ENCODE measurements around the gene ZSWIM7.
"Not testable (repeated sequence)": the region's sequence is repeated elsewhere in the genome, so short reads cannot be mapped to it uniquely, and the experiment has no call there.

The ZSWIM7 gene

DNA sequence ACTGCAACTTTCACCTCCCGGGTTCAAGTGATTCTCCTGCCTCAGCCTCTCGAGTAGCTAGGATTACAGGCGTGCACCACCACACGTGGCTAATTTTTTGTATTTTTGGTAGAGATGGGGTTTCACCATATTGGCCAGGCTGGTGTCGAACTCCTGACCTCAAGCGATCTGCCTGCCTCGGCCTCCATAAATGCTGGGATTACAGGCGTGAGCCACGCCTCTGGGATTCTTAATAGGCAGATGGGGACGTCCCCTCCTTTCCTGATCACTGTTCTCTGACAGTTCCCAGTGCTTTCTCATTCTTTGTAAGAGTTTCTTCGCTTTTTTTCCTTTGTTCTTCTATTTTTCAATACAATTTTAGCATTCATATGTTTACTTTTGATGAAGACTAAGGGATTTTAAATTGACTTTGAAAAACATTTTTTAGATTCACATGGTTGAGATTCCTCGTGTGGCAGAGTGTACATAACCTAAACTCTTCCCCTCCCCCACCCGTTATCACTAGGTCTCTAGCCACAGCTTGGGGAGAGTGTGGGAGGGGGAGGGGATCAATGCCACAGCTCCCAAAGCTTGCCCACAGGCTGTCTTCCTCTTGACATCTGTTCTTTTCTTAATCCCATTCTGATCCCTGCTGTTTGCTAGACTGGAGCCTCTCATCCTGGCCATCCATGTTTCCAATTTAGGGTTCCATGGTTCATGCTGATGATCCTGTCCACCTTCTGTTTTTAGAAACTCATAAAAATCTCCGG, 43.5 kb downstream of the ZSWIM7 start:
- no peak for DNase-seq (ENCODE audit: low spot score)

DNA sequence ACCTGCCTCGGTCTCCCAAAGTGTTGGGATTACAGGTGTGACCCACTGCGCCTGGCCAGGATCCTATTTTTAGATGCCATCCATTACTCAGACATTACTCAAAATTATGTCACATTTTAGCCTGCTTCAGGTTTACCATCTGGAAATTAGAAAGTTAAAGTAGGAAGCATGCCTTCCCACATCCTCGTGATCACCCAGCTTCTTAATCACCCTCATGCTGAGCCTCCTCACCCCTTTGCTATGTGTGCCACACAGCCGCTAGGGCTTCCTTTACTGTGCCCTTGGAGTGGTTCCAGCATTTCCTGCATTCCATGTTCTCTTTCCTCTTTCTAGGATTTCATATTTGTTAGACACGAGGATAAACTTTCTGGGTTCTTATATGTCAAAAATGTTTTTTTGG, 45.3 kb downstream of the ZSWIM7 start:
- no peak for DNase-seq (ENCODE audit: low spot score)

DNA sequence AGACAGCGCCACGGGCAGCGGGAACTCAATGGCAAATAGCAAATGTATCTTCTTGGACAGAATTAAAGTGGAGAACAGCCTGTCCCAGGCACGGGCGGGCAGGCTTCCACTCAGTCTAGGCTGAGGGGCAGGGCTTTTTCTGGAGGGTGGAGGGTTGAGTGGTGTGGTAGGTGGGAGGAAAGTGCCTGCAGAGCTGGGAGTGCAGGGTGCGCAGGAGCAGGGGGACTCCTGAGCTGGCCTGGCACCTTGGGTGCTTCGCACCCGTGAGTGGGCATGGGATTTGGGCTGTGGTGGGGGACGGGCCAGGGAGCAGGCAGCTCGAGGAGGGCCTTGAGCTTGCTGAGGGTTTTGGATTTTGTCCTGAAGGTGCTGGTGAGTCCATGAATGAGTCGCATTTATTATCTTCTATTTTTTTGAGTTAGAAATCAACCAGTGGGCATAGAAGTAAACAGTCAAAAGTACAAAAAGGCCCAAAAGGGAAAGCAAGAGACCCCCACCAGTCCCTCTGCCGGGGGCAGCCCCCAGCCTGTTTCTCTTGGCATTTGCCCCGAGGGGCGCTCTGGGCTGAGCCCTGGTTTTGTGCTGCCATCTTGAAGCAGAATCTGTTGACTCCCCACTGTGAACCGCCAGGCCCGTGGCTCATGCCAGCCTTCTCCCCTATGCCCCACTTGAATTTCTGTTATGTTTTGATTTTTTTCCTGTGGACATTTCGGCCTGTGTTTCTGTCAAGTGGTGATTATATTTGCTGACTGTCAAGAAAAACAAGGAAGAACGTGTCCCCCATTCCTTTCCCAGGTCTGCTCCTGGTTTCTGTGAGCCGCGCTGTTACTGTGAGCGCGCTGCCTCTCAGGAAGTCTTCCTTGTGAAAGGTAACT, 46.4 kb downstream of the ZSWIM7 start:
- DNase-seq (ENCODE audit: low spot score), result no peak

DNA sequence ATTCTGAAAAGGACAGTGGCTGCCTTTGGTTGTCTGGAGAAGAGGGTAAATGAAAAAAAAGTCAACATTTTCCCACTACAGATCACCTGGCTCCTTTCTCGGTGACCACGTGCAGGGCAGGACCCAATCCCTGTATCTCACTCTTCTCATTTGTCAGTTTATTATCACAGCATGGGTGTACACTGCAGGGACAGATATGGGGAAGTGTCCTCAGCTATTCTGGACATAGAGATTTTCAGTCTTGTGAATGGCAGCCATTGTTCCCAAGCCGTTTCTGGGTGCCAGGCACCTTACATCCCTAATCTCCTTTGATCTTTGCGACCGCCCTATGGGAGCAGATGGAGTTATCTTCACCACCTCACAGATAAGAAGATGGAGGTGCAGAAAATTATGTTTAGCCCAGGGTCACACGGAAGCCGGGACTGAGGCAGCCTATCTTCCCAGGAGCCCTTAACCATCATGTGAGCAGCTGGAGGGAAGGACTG, 47.4 kb downstream of the ZSWIM7 start:
- no peak for DNase-seq (ENCODE audit: low spot score)

GRCh38 chr17:15951368-15952047, 48.0 kb downstream of the ZSWIM7 start:
- no peak for DNase-seq (ENCODE audit: low spot score)

DNA sequence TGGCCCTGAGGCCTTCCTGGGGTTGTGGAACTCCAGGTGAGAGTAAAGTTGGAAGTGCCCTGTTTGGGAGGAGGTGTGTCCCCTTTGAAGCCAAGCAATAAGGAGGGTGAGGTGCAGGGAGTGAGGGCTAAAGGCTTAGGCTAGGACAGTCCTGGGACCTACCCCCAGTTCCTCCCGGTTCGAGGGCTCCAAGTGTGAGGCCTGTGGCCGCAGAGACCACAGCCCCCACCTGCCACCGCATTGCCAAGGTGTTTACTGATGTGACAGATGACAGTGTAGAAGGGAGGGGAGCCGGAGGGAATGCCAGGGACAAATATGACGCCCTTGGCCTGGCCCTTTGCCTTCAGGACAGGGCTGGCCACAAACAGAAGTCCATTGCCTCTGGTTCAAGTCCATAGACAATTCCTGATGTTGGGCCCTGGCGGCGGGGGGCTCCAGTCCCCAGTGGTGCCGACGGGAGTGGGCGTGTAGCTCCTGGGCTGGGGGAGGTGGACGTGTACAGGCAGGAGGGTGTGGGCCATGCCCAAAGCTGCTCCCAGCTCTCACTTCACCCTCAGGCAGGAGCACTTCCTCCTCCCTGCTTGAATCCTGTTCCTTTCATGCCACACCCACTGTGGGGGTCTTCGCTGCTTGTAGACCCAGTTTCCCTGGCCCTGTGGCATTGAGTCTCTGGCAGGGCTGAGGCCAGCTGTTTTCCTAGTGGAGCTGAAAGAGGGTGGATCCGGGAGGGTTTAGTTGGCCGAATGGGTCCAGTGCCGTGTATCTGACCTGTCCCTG, 51.3 kb downstream of the ZSWIM7 start:
- DNase-seq (ENCODE audit: low spot score), result no peak

DNA sequence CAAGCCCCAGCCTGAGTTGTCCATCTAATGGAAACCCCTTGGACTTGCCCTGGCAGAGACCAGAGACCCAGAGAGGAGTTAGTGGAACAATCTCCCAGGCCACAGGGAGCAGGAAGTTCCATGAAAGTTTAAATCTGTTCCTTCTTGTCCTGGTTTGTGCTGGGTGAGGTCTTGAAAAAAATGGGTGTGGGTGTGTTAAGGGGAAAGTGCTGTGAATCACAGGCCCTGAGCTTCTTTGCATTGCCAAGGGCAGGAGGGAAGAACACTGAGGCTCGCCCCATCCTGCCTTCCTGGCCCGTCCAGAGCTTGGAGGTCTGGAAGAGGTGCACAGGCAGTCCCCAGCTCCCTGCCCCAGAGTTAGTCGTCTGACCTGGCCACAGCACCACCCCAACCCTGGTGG, 52.2 kb downstream of the ZSWIM7 start:
- no peak for DNase-seq (ENCODE audit: low spot score)

DNA sequence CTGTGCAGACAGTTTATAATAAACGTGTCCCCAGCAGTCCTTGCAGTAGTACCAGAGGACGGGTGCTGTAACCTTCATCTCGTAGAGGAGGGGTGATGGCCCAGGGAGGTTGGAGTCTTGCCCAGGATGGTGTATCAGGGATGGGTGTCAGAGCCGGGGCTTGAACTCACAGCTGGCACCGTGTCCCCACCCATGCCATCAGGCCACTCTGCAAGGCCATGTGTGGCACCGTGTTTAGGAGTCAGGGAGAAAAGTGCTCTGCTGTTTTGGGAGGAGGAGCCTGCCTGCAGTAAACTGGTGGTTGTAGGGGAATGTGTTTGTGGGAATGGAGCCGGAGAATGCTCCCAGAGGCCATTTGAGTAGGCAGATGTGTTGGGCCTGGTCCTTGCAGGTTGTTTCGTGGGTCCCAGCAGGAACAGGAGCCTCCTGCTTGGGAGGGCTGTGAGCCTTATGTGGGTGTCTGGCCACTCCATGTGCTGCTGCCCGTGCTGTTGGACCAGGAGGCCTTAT, 52.8 kb downstream of the ZSWIM7 start:
- no peak for DNase-seq (ENCODE audit: low spot score)

DNA sequence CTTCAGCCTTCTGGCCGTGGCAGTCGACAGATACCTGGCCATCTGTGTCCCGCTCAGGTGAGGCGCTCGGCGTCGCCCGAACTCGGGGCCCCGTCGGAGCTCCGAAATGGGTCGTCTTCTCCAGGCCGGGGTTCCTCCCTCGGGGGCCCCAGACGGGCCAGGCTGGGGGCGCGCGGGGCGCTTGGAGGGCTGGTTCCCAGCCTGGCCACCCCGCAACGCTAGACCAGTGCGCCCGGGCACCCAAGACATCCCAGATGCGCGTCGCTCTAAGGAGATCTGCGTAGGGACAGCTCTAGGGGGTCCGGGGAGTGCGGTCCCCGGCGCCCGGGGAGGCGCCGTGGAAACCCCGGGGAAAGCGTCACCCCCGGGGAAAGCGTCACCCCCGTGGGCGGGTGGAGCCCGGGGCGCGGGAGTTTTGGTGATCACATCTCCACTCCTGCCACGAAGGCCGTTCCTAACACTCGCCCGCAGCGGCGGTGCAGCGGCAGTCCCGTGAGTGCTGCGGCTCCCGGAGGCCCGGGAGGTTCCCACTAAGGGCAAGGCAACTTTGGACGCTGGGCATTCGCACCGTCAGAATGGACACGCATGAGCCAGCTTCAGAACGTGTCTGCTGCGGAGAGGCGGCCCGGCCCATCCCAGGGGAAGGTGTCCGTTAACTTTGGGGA, 53.8 kb downstream of the ZSWIM7 start:
- DNase-seq (ENCODE audit: low spot score), result no peak

GRCh38 chr17:15944759-15945526, 54.6 kb downstream of the ZSWIM7 start, which contains the start of gene ADORA2B:
Gene ADORA2B (plus strand): TSS chr17:15945130. CDS start chr17:15945249, 119 bp downstream.
- DNase-seq (ENCODE audit: low spot score), result no peak

GRCh38 chr17:15943971-15944758, 55.3 kb downstream of the ZSWIM7 start:
- no peak for DNase-seq (ENCODE audit: low spot score)

GRCh38 chr17:15942207-15942833, 57.2 kb downstream of the ZSWIM7 start:
- DNase-seq (ENCODE audit: low spot score), result no peak

GRCh38 chr17:15941781-15942180, 57.7 kb downstream of the ZSWIM7 start:
- no peak for DNase-seq (ENCODE audit: low spot score)

DNA sequence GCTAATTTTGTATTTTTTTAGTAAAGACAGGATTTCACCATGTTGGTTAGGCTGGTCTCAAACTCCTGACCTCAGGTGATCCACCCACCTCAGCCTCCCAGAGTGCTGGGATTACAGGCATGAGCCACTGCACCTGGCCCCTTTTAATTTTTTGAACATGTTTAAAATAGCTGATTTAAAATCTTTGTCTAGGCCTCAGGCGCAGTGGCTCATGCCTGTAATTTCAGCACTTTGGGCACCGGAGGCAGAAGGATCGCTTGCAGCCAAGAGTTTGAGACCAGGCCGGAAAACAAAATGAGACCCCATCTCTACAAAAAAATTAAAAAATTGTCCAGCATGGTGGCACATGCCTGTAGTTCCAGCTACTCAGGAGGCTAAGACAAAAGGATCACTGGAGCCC, 63.0 kb downstream of the ZSWIM7 start:
- DNase-seq (ENCODE audit: low spot score), result not testable (repeated sequence)

GRCh38 chr17:15935891-15936290, 63.6 kb downstream of the ZSWIM7 start:
- no peak for DNase-seq (ENCODE audit: low spot score)

DNA sequence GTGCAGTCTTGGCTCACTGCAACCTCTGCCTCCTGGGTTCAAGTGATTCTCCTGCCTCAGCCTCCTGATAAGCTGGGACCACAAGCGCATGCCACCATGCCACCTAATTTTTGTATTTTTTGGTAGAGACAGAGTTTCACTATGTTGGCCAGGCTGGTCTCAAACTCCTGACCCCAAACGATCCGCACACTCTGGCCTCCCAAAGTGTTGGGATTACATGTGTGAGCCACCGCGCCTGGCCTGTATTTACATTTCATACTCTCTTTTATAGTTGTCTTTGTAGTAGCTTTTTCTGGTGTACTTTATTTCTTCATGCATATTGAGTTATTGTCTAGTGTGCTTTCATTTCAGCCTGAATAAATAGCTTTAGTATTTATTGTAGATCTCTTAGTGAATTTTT, 64.6 kb downstream of the ZSWIM7 start:
- no peak for DNase-seq (ENCODE audit: low spot score)

- no peak for DNase-seq (ENCODE audit: low spot score)
Observed at GRCh38 chr17:15931394-15931793, 68.1 kb downstream of the ZSWIM7 start.

- no peak for DNase-seq (ENCODE audit: low spot score)
Observed at GRCh38 chr17:15930426-15930825, 69.1 kb downstream of the ZSWIM7 start.

DNA sequence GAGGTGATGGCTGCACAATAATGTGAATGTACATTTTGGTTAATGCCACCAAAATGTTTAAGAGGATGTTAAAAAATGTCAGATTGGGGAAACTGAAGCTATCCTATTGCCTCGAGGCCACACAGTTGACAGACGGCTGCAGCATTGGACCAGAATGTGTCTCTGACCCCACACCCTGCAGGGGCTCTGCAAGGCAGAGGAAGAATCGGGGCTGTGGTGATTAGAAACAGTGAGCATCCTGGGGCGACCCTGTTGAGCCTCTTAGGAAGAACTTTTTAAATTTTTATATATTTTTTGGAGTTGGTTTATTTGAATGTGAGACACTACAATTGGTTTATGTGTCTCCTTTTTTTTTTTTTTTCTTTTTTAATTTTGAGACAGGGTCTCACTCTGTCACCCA, 69.6 kb downstream of the ZSWIM7 start:
- DNase-seq (ENCODE audit: low spot score), result no peak

Data from NAMALWA (cell line).